Erythroblast (primary cell): Measurements from ENCODE around the gene MROH2A.

Experiments used
- GATA1 ChIP-seq: IDR thresholded peaks from 2 replicates; pipeline ENCODE4 v1.6.1; 2011; ENCODE audit warnings: low read depth, mild to moderate bottlenecking, control low read depth, low read length, moderate library complexity
- POLR2A ChIP-seq: IDR thresholded peaks from 2 replicates; pipeline ENCODE4 v1.6.1; 2011; ENCODE audit warnings: mild to moderate bottlenecking, low read length

- no peak for TF ChIP-seq POLR2A
- no peak for TF ChIP-seq GATA1
Measured at GRCh38 chr2:233823731-233824121, 45.6 kb downstream of the MROH2A start.
